Osteocyte (in vitro differentiated cells): ENCODE data around the gene MTFP1. TPM values are rescaled to one million over a fixed set of nuclear protein-coding genes. Genes with fewer than 3 reads are reported as not detected.

Experiments
- DNase-seq: peaks from one replicate; pipeline ENCODE4 v3.0.0; 2021; ENCODE audit warnings: mixed read lengths; ENCODE audit not compliant: unreplicated experiment; ENCODE audit errors: extremely low spot score
- H3K27ac Mint-ChIP-seq: one replicate; pipeline ENCODE4 v1.8.0; 2021; ENCODE audit warnings: mild to moderate bottlenecking, mixed read lengths; ENCODE audit not compliant: unreplicated experiment
- H3K27me3 Mint-ChIP-seq: one replicate; pipeline ENCODE4 v1.8.0; 2021; ENCODE audit warnings: mixed read lengths; ENCODE audit not compliant: unreplicated experiment
- H3K36me3 Mint-ChIP-seq: one replicate; pipeline ENCODE4 v1.8.0; 2021; ENCODE audit warnings: mixed read lengths; ENCODE audit not compliant: unreplicated experiment
- H3K4me1 Mint-ChIP-seq: one replicate; pipeline ENCODE4 v1.8.0; 2021; ENCODE audit warnings: mixed read lengths; ENCODE audit not compliant: unreplicated experiment
- H3K4me3 Mint-ChIP-seq: one replicate; pipeline ENCODE4 v1.8.0; 2021; ENCODE audit warnings: mild to moderate bottlenecking, moderate library complexity, mixed read lengths; ENCODE audit not compliant: unreplicated experiment
- H3K9me3 Mint-ChIP-seq: one replicate; pipeline ENCODE4 v1.8.0; 2021; ENCODE audit warnings: mixed read lengths; ENCODE audit not compliant: unreplicated experiment
- CTCF ChIP-seq: fragments of 200-600 bp; sonication (generic); IDR thresholded peaks from 2 replicates; pipeline ENCODE4 v1.5.0; 2021; ENCODE audit warnings: antibody characterized with exemption, mild to moderate bottlenecking, moderate library complexity
- total RNA-seq: library from RNA; stranded (reverse); gene quantifications from 2 replicates; pipeline ENCODE4 v1.2.1, GENCODE V29; 2021

MTFP1 gene
- total RNA-seq, 1 donor from 2014 or later = 10.5 TPM

- Mint-ChIP-seq H3K27ac (no peak overlapping the region), H3K36me3 (no peaks in the 10 kb centered on the region), H3K4me3 (no peak overlapping the region), H3K4me1 (no peaks in the 10 kb centered on the region), H3K9me3 (no peaks in the 10 kb centered on the region), H3K27me3 (no peaks in the 10 kb centered on the region)
- no peak for TF ChIP-seq CTCF
- DNase-seq = no peak
These were observed 6.5 kb downstream of the MTFP1 start for GRCh38 chr22:30432096-30432495.

- TF ChIP-seq CTCF = no peak
- Mint-ChIP-seq H3K27ac (no peak overlapping the region), H3K4me3 (no peak overlapping the region), H3K27me3 (no peaks in the 10 kb centered on the region), H3K9me3 (no peaks in the 10 kb centered on the region), H3K4me1 (no peaks in the 10 kb centered on the region), H3K36me3 (no peaks in the 10 kb centered on the region)
- no peak for DNase-seq
These were observed 7.0 kb downstream of the MTFP1 start for GRCh38 chr22:30432520-30432919.

GRCh38 chr22:30433227-30433626, 7.7 kb downstream of the MTFP1 start:
- no peak overlapping the region for H3K4me3 Mint-ChIP-seq
- no peaks in the 10 kb centered on the region for H3K4me1 Mint-ChIP-seq
- no peaks in the 10 kb centered on the region for H3K9me3 Mint-ChIP-seq
- peaks cover under 1% of the 10 kb centered on the region for H3K27me3 Mint-ChIP-seq
- no peaks in the 10 kb centered on the region for H3K36me3 Mint-ChIP-seq
- no peak overlapping the region for H3K27ac Mint-ChIP-seq
- no peak for DNase-seq
- TF ChIP-seq CTCF = no peak

GRCh38 chr22:30433773-30434172, 8.2 kb downstream of the MTFP1 start:
- peaks cover 3% of the 10 kb centered on the region for H3K27me3 Mint-ChIP-seq
- H3K4me3 Mint-ChIP-seq = no peak overlapping the region
- H3K36me3 Mint-ChIP-seq = no peaks in the 10 kb centered on the region
- H3K9me3 Mint-ChIP-seq = no peaks in the 10 kb centered on the region
- TF ChIP-seq CTCF = no peak
- H3K4me1 Mint-ChIP-seq = no peaks in the 10 kb centered on the region
- no peak for DNase-seq
- no peak overlapping the region for H3K27ac Mint-ChIP-seq

GRCh38 chr22:30434843-30435242, 9.3 kb downstream of the MTFP1 start:
- no peak for DNase-seq
- no peak for TF ChIP-seq CTCF

More at GRCh38 chr22:30434843-30435242, 9.3 kb downstream of the MTFP1 start:
- H3K9me3 Mint-ChIP-seq = no peaks in the 10 kb centered on the region
- no peaks in the 10 kb centered on the region for H3K36me3 Mint-ChIP-seq
- H3K27ac Mint-ChIP-seq = no peak overlapping the region
- H3K4me3 Mint-ChIP-seq = no peak overlapping the region
- H3K4me1 Mint-ChIP-seq = no peaks in the 10 kb centered on the region
- H3K27me3 Mint-ChIP-seq = peaks cover 3% of the 10 kb centered on the region
